ENCODE results near the gene CCDC71L.

Gene CCDC71L

DNA sequence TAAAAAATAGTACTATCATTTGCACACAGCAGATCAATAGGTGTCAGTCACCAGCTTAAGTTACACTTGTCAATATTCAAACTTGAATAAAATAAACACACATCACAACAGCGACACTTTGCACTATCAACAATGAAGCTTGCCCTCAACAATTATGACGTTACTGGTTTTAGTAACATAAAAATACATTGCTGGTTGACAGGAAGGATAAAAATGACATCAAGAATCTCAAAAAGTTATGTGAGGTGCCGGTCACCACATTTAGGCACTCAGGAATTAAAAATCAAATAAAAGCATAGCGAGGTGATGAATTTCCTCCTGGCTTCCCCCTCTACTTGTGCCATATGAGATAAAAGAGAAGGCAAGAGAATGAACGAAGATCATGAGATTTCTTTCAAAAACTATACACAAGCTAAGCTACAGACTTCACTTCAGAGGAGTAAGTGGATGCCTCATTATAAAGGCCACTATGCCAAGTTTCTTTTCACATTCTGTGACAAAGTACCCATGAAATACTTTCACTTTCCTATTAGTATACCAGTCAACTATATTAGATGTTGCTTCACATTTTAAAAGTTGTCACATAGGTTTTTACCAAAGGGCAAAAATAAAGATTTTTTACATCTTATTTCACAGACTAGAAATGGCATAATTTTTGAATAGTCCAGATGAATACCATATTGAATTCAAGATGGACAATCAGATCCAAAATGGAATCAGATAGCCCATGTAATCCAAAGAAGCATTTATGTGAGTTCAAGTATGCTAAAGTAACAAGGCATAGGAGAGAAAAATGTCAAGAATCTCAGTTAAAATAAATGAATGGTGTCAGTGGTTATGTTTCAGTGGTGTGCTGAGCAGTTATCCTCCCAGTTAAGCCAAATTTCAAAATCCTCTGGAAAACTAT lies 3.6 kb downstream of the CCDC71L start:
- H3K4me2 ChIP-seq (ENCODE audit: low read length) = peak overlapping the region; percentile 12; the same call in 1 of the 2 replicates

DNA sequence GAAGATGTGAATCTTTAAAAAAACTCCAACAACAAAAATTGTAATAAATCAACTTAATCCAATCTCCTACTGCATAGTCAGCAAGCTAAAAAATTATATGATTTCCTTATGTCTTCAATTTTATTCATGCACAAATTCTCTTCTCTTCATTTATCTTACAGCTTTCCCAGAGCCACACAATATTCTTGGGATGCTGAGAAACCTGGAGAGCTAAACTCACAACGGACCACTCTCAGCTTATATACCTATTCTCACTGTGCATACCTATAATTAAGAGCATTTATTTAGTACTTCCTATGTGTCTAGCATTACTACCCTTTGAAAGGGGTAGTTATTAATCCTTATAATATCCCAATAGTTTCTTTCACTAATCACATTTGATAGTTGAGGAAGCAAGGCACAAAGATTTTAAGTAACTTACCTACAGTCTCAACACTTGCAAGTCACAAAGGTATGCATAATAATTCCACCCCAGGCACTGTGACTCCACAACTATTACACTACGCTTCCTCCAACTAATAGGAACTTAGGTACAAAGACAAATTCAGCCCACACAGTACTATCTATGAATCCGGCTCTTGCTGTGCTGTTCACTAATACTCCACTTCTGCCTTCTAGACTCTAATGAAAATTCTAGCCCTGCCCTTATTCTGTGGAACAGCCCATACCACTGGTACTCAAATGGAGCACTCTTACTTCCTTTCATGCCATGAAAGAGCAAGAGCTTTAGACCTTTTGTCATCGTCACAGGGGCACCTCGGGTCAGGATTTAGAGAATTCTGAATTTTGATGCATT lies 5.1 kb downstream of the CCDC71L start:
- Histone ChIP-seq H3K36me3 (replicated peaks; ENCODE audit: low read depth, low read length) (peaks cover 14% of the 10 kb centered on the region), H3K4me1 (ENCODE audit: low read length) (peaks cover 25% of the 10 kb centered on the region)

More for the DNA sequence above, 3.6 kb downstream of the CCDC71L start:
- H2AFZ ChIP-seq (ENCODE audit: low read depth, low read length) = no peak overlapping the region
- peaks cover 14% of the 10 kb centered on the region for H3K36me3 ChIP-seq (replicated peaks; ENCODE audit: low read depth, low read length)
- peaks cover 26% of the 10 kb centered on the region for H3K4me1 ChIP-seq (ENCODE audit: low read length)
- no peak overlapping the region for H3K9ac ChIP-seq (ENCODE audit: low read length)
- H3K27ac ChIP-seq (ENCODE audit: low read length) = no peak overlapping the region
- no peak overlapping the region for H3K4me3 ChIP-seq (ENCODE audit: low read length)
- no peaks in the 10 kb centered on the region for H3K9me3 ChIP-seq (ENCODE audit: insufficient read depth, low read length)
- no peaks in the 10 kb centered on the region for H3K27me3 ChIP-seq (ENCODE audit: low read depth, low read length)
- TF ChIP-seq, protein P1, sequence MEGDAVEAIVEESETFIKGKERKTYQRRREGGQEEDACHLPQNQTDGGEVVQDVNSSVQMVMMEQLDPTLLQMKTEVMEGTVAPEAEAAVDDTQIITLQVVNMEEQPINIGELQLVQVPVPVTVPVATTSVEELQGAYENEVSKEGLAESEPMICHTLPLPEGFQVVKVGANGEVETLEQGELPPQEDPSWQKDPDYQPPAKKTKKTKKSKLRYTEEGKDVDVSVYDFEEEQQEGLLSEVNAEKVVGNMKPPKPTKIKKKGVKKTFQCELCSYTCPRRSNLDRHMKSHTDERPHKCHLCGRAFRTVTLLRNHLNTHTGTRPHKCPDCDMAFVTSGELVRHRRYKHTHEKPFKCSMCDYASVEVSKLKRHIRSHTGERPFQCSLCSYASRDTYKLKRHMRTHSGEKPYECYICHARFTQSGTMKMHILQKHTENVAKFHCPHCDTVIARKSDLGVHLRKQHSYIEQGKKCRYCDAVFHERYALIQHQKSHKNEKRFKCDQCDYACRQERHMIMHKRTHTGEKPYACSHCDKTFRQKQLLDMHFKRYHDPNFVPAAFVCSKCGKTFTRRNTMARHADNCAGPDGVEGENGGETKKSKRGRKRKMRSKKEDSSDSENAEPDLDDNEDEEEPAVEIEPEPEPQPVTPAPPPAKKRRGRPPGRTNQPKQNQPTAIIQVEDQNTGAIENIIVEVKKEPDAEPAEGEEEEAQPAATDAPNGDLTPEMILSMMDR (IDR thresholded peaks at IDR 0.05; ENCODE audit: low read depth, low read length) = no peak
- TF ChIP-seq EZH2phosphoT487 (IDR thresholded peaks at IDR 0.05; ENCODE audit: low read depth) = no peak
- H4K20me1 ChIP-seq (ENCODE audit: insufficient read depth, low read length) = no peaks in the 10 kb centered on the region; the same call in 1 of the 2 replicates
- H3K79me2 ChIP-seq (ENCODE audit: low read length) = peaks cover 22% of the 10 kb centered on the region

DNA sequence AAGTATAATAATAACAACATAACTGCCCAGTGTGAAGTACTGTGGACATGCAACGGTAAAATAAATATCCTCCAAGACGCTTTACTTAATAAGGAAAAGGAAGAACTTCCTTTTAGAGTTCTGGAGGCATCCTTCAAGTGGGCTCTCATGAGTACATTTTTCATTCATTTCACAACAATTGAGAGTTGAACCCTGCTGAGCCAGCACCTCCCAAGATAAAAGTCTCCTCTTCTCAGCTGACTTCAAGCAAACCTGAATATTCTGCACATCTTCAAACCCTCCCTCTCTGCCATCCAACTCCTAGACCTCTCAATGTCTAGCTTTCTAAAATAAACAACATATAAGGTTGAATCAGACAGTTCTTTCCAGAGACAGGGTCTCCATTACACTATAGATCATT lies 7.5 kb downstream of the CCDC71L start:
- Histone ChIP-seq H3K9ac (ENCODE audit: low read length) (no peak overlapping the region), H3K27ac (ENCODE audit: low read length) (no peak overlapping the region), H3K4me2 (ENCODE audit: low read length) (no peak overlapping the region), H3K4me1 (ENCODE audit: low read length) (peaks cover 15% of the 10 kb centered on the region), H4K20me1 (ENCODE audit: insufficient read depth, low read length) (no peaks in the 10 kb centered on the region; the same call in 1 of the 2 replicates), H2AFZ (ENCODE audit: low read depth, low read length) (no peak overlapping the region), H3K36me3 (replicated peaks; ENCODE audit: low read depth, low read length) (peaks cover 2% of the 10 kb centered on the region), H3K79me2 (ENCODE audit: low read length) (peaks cover 8% of the 10 kb centered on the region), H3K4me3 (ENCODE audit: low read length) (no peak overlapping the region), H3K9me3 (ENCODE audit: insufficient read depth, low read length) (no peaks in the 10 kb centered on the region), H3K27me3 (ENCODE audit: low read depth, low read length) (no peaks in the 10 kb centered on the region)
- TF ChIP-seq EZH2phosphoT487 (IDR thresholded peaks at IDR 0.05; ENCODE audit: low read depth) = no peak
- TF ChIP-seq, protein P1 (IDR thresholded peaks at IDR 0.05; ENCODE audit: low read depth, low read length) = no peak

More for the DNA sequence above, 5.1 kb downstream of the CCDC71L start:
- H3K4me2 ChIP-seq (ENCODE audit: low read length) = no peak overlapping the region
- H3K9ac ChIP-seq (ENCODE audit: low read length) = no peak overlapping the region
- H3K79me2 ChIP-seq (ENCODE audit: low read length) = peaks cover 22% of the 10 kb centered on the region
- H3K4me3 ChIP-seq (ENCODE audit: low read length) = no peak overlapping the region
- H3K9me3 ChIP-seq (ENCODE audit: insufficient read depth, low read length) = no peaks in the 10 kb centered on the region
- no peaks in the 10 kb centered on the region; the same call in 1 of the 2 replicates for H4K20me1 ChIP-seq (ENCODE audit: insufficient read depth, low read length)
- no peak overlapping the region for H2AFZ ChIP-seq (ENCODE audit: low read depth, low read length)
- TF ChIP-seq EZH2phosphoT487 (IDR thresholded peaks at IDR 0.05; ENCODE audit: low read depth) = no peak
- TF ChIP-seq, protein P1 (IDR thresholded peaks at IDR 0.05; ENCODE audit: low read depth, low read length) = no peak
- no peaks in the 10 kb centered on the region for H3K27me3 ChIP-seq (ENCODE audit: low read depth, low read length)
- H3K27ac ChIP-seq (ENCODE audit: low read length) = no peak overlapping the region

DNA sequence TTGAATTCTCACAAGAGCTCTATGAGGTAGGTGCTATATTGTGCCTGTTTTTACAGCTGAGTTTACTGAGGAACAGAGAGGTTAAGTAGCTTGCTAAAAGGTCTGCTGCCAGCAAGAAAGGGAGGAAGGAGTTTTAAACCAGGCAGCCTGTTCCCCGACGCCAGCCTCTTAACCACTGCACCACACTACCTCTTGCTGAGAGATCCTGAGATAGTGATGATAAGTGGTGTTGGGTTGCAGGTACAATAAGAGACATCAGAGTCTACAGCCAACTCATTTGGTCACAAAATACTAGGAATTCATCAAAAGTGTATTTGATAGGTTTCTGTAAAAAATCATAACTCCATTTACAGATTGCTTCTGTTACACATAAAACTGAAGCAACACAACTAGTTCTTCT lies 8.0 kb downstream of the CCDC71L start:
- Histone ChIP-seq H3K4me1 (ENCODE audit: low read length) (peaks cover 13% of the 10 kb centered on the region), H3K79me2 (ENCODE audit: low read length) (peaks cover 5% of the 10 kb centered on the region), H3K27ac (ENCODE audit: low read length) (no peak overlapping the region), H3K9me3 (ENCODE audit: insufficient read depth, low read length) (no peaks in the 10 kb centered on the region), H3K27me3 (ENCODE audit: low read depth, low read length) (no peaks in the 10 kb centered on the region), H3K4me3 (ENCODE audit: low read length) (no peak overlapping the region), H3K4me2 (ENCODE audit: low read length) (no peak overlapping the region), H2AFZ (ENCODE audit: low read depth, low read length) (no peak overlapping the region), H3K9ac (ENCODE audit: low read length) (no peak overlapping the region), H3K36me3 (replicated peaks; ENCODE audit: low read depth, low read length) (no peaks in the 10 kb centered on the region), H4K20me1 (ENCODE audit: insufficient read depth, low read length) (no peaks in the 10 kb centered on the region)
- TF ChIP-seq, protein P1 (IDR thresholded peaks at IDR 0.05; ENCODE audit: low read depth, low read length) = no peak
- TF ChIP-seq EZH2phosphoT487 (IDR thresholded peaks at IDR 0.05; ENCODE audit: low read depth) = no peak

Measured in OCI-LY3 (cell line).